ENCODE measurements around the gene MAP7.

- TF ChIP-seq CTCF (IDR thresholded peaks at IDR 0.05; ENCODE audit: low read length) (no peak), EZH2 (optimal IDR thresholded peaks at IDR 0.05; ENCODE audit: low read depth, low read length) (no peak)
These were observed 32.6 kb downstream of the MAP7 start for GRCh38 chr6:136517582-136517981.

All from MM.1S (cell line).